HEK293 (cell line): ENCODE results near the gene DGKB.

Experiments
- CTCF ChIA-PET: fragments of 350-600 bp; formaldehyde crosslinking; extraction: SDS; loops from one replicate; lab custom pipeline; 2021; ENCODE audit warnings: antibody characterized with exemption; lab: Yijun Ruan, JAX
- POLR2A ChIA-PET: fragments of 300-600 bp; formaldehyde crosslinking; extraction: SDS; loops from one replicate; lab custom pipeline; 2020; ENCODE audit warnings: antibody characterized with exemption, inconsistent platforms; lab: Yijun Ruan, JAX
- H3K27ac ChIP-seq: fragments of 200-500 bp; sonication (Bioruptor generic); 2 replicates; pipeline ENCODE4 v1.5.1; 2014; ENCODE audit warnings: low read depth, low read length, control low read depth, inconsistent platforms; ENCODE audit errors: extremely low read depth
- H3K36me3 ChIP-seq, 2 experiments: fragments of 200-500 bp in 1 of 2; sonication (Bioruptor generic) in 1 of 2; 1 replicate in 1 of 2; 2 replicates in 1 of 2; pipeline ENCODE4 v1.5.1; 2014 to 2017; ENCODE audit warnings: inconsistent platforms in 2 of 2, low read length in 2 of 2; ENCODE audit not compliant: control insufficient read depth in 2 of 2, insufficient read depth in 1 of 2
- H3K4me1 ChIP-seq: fragments of 200-500 bp; sonication (Bioruptor generic); 2 replicates; pipeline ENCODE4 v1.5.1; 2014; ENCODE audit warnings: mild to moderate bottlenecking, low read length, inconsistent platforms; ENCODE audit not compliant: control insufficient read depth, insufficient read depth
- H3K4me3 ChIP-seq: 2 replicates; pipeline ENCODE4 v1.5.1; 2011; ENCODE audit warnings: low read depth, mild to moderate bottlenecking, control low read depth, low read length, moderate library complexity
- H3K9me3 ChIP-seq: fragments of 200-500 bp; sonication (Bioruptor generic); 2 replicates; pipeline ENCODE4 v1.5.1; 2014; ENCODE audit warnings: low read depth, low read length, inconsistent platforms; ENCODE audit not compliant: control insufficient read depth, insufficient read depth
- BCL6B ChIP-seq: fragments of 450-650 bp; formaldehyde crosslinking; IDR thresholded peaks from 2 replicates; pipeline ENCODE4 v1.5.1; 2017; ENCODE audit warnings: missing biosample characterization, missing genetic modification characterization
- KLF10 ChIP-seq: fragments of 450-650 bp; IDR thresholded peaks from 2 replicates; pipeline ENCODE4 v1.5.1; 2018; ENCODE audit warnings: missing biosample characterization, mild to moderate bottlenecking, missing genetic modification characterization
- PRDM2 ChIP-seq: fragments of 450-650 bp; formaldehyde crosslinking; IDR thresholded peaks from 2 replicates; pipeline ENCODE4 v1.5.1; 2016; ENCODE audit warnings: missing biosample characterization, missing genetic modification characterization, borderline replicate concordance
- SP7 ChIP-seq: fragments of 450-650 bp; formaldehyde crosslinking; IDR thresholded peaks from 2 replicates; pipeline ENCODE4 v1.5.1; 2016; ENCODE audit warnings: missing biosample characterization, missing genetic modification characterization
- YY2 ChIP-seq: fragments of 450-650 bp; formaldehyde crosslinking; IDR thresholded peaks from 2 replicates; pipeline ENCODE4 v1.5.1; 2016; ENCODE audit warnings: missing biosample characterization, missing genetic modification characterization
- ZFP69B ChIP-seq: fragments of 450-650 bp; formaldehyde crosslinking; IDR thresholded peaks from 2 replicates; pipeline ENCODE4 v1.5.1; 2016; ENCODE audit warnings: missing biosample characterization, missing genetic modification characterization
- ZNF10 ChIP-seq: fragments of 450-650 bp; formaldehyde crosslinking; IDR thresholded peaks from 2 replicates; pipeline ENCODE4 v1.5.1; 2017; ENCODE audit warnings: missing biosample characterization, missing genetic modification characterization
- ZNF138 ChIP-seq: fragments of 450-650 bp; formaldehyde crosslinking; IDR thresholded peaks from 2 replicates; pipeline ENCODE4 v1.5.1; 2016; ENCODE audit warnings: missing biosample characterization, missing genetic modification characterization, borderline replicate concordance
- ZNF146 ChIP-seq: fragments of 450-650 bp; formaldehyde crosslinking; IDR thresholded peaks from 2 replicates; pipeline ENCODE4 v1.5.1; 2016; ENCODE audit warnings: missing biosample characterization, missing genetic modification characterization
- ZNF155 ChIP-seq: fragments of 450-650 bp; formaldehyde crosslinking; IDR thresholded peaks from 2 replicates; pipeline ENCODE4 v1.5.1; 2016; ENCODE audit warnings: missing biosample characterization, missing genetic modification characterization
- ZNF16 ChIP-seq: fragments of 450-650 bp; formaldehyde crosslinking; IDR thresholded peaks from 2 replicates; pipeline ENCODE4 v1.5.1; 2016; ENCODE audit warnings: low read depth, missing biosample characterization, missing genetic modification characterization
- ZNF175 ChIP-seq: fragments of 450-650 bp; formaldehyde crosslinking; IDR thresholded peaks from 2 replicates; pipeline ENCODE4 v1.5.1; 2016; ENCODE audit warnings: missing biosample characterization, missing genetic modification characterization
- ZNF184 ChIP-seq: fragments of 450-650 bp; IDR thresholded peaks from 2 replicates; pipeline ENCODE4 v1.5.1; 2018; ENCODE audit warnings: missing biosample characterization, mild to moderate bottlenecking, missing genetic modification characterization
- ZNF23 ChIP-seq: fragments of 450-650 bp; formaldehyde crosslinking; IDR thresholded peaks from 2 replicates; pipeline ENCODE4 v1.5.1; 2016; ENCODE audit warnings: missing biosample characterization, missing genetic modification characterization, borderline replicate concordance
- ZNF24 ChIP-seq: fragments of 450-650 bp; formaldehyde crosslinking; IDR thresholded peaks from 2 replicates; pipeline ENCODE4 v1.5.1; 2016; ENCODE audit warnings: missing biosample characterization, missing genetic modification characterization
- ZNF292 ChIP-seq: fragments of 450-650 bp; formaldehyde crosslinking; IDR thresholded peaks from 2 replicates; pipeline ENCODE4 v1.5.1; 2016; ENCODE audit warnings: low read depth, missing biosample characterization, missing genetic modification characterization, borderline replicate concordance
- ZNF423 ChIP-seq: fragments of 450-650 bp; formaldehyde crosslinking; IDR thresholded peaks from 2 replicates; pipeline ENCODE4 v1.5.1; 2016; ENCODE audit warnings: missing biosample characterization, missing genetic modification characterization
- ZNF426 ChIP-seq: fragments of 450-650 bp; formaldehyde crosslinking; IDR thresholded peaks from 2 replicates; pipeline ENCODE4 v1.5.1; 2017; ENCODE audit warnings: missing biosample characterization, missing genetic modification characterization, mild to moderate bottlenecking, inconsistent platforms, moderate library complexity
- ZNF549 ChIP-seq: fragments of 450-650 bp; IDR thresholded peaks from 2 replicates; pipeline ENCODE4 v1.5.1; 2018; ENCODE audit warnings: missing biosample characterization, missing genetic modification characterization, mild to moderate bottlenecking, inconsistent platforms, moderate library complexity
- ZNF585B ChIP-seq: fragments of 450-650 bp; formaldehyde crosslinking; IDR thresholded peaks from 2 replicates; pipeline ENCODE4 v1.5.1; 2016; ENCODE audit warnings: missing biosample characterization, missing genetic modification characterization
- ZNF596 ChIP-seq: fragments of 450-650 bp; IDR thresholded peaks from 2 replicates; pipeline ENCODE4 v1.5.0; 2018; ENCODE audit warnings: missing biosample characterization, mild to moderate bottlenecking, missing genetic modification characterization, moderate library complexity
- ZNF660 ChIP-seq: fragments of 450-650 bp; IDR thresholded peaks from 2 replicates; pipeline ENCODE4 v1.5.1; 2018; ENCODE audit warnings: missing biosample characterization, mild to moderate bottlenecking, missing genetic modification characterization
- ZNF830 ChIP-seq: fragments of 450-650 bp; IDR thresholded peaks from 2 replicates; pipeline ENCODE4 v1.5.0; 2018; ENCODE audit warnings: missing biosample characterization, missing genetic modification characterization, low read depth, mild to moderate bottlenecking, moderate library complexity
- ZNF837 ChIP-seq: fragments of 450-650 bp; formaldehyde crosslinking; IDR thresholded peaks from 2 replicates; pipeline ENCODE4 v1.5.1; 2016; ENCODE audit warnings: missing biosample characterization, missing genetic modification characterization
- TF ChIP-seq, protein P1 (sequence below): IDR thresholded peaks from 2 replicates; pipeline ENCODE4 v1.6.1; 2011; ENCODE audit warnings: mild to moderate bottlenecking, low read depth, low read length, borderline replicate concordance

DGKB gene

DNA sequence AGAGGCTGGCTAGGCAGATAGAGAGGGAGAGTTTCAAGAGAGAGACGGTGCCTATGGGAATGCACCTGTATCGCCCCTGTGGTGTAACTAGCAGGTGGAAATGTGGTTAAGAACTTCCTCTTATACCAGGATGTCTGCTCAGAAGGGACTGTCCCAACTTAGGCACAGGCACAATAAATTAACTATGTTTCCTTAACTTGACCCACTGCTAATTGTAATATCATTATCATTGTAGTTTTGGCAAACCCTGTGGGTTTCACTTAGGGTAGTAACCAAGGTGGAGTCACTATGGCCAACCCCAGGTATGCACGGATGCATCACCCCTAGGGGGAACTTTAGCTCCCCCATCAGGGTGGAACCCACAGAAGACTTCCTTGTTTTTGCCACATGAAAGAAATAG, 455.7 kb downstream of the DGKB start (continued):
- TF ChIP-seq KLF10: no peak
- TF ChIP-seq YY2: no peak
- no peak for TF ChIP-seq ZNF175
- TF ChIP-seq, all 188 proteins: peak for 0

GRCh38 chr7:14446219-14446618, 456.3 kb downstream of the DGKB start:
- POLR2A ChIA-PET: no interaction called here
- H3K9me3 ChIP-seq: no peaks in the 10 kb centered on the region

DNA sequence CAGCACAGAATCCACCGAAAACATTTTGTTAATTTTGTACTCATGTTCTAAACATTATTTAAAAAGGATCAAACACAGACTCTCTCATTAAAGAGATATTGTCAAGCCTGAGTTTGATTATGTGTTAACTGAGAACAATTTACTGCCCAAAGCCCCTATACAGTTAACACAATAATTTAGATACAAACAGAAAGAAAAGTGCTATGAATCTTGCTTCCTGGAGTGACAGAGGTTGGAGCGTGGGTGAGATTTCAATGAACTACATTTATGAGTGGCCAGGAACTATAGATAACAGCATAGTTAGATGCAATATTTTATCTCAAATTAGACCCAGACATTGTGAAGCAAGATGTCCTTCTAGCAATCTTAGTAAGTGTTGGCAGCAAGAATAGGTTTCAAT, 464.2 kb downstream of the DGKB start:
- CTCF ChIA-PET: no interaction called here
- Histone ChIP-seq H3K4me3 (no peak overlapping the region), H3K9me3 (no peaks in the 10 kb centered on the region), H3K27ac (no peak overlapping the region), H3K36me3 (no peaks in the 10 kb centered on the region), H3K4me1 (no peaks in the 10 kb centered on the region)
- POLR2A ChIA-PET: no interaction called here
- TF ChIP-seq ZNF549 (tag by site-specific recombination) (no peak), ZNF426 (no peak), BCL6B (no peak), ZNF837 (no peak), ZNF23 (tag by site-specific recombination) (no peak), ZNF596 (tag by site-specific recombination) (no peak), ZNF292 (no peak), ZNF184 (tag by site-specific recombination) (no peak), ZNF24 (no peak), ZNF138 (tag by site-specific recombination) (no peak), ZNF830 (tag by site-specific recombination) (no peak), ZNF155 (no peak), PRDM2 (tag by site-specific recombination) (no peak), SP7 (tag by site-specific recombination) (no peak), ZFP69B (no peak), ZNF423 (no peak), ZNF16 (tag by site-specific recombination) (no peak), ZNF146 (tag by site-specific recombination) (no peak), ZNF10 (tag by site-specific recombination) (no peak)
- TF ChIP-seq, protein P1, sequence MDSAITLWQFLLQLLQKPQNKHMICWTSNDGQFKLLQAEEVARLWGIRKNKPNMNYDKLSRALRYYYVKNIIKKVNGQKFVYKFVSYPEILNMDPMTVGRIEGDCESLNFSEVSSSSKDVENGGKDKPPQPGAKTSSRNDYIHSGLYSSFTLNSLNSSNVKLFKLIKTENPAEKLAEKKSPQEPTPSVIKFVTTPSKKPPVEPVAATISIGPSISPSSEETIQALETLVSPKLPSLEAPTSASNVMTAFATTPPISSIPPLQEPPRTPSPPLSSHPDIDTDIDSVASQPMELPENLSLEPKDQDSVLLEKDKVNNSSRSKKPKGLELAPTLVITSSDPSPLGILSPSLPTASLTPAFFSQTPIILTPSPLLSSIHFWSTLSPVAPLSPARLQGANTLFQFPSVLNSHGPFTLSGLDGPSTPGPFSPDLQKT: no peak

More at GRCh38 chr7:14446219-14446618, 456.3 kb downstream of the DGKB start:
- Histone ChIP-seq H3K27ac (no peak overlapping the region), H3K4me3 (no peak overlapping the region), H3K4me1 (no peaks in the 10 kb centered on the region), H3K36me3 (no peaks in the 10 kb centered on the region)
- CTCF ChIA-PET: no interaction called here
- TF ChIP-seq ZNF660 (tag by site-specific recombination) (no peak), ZNF585B (tag by site-specific recombination) (no peak)
- TF ChIP-seq, all 188 proteins: peak for 0
